HG02798 (cell line): ENCODE measurements around the gene TTC32.

ENCODE experiments used
- ATAC-seq: cut with Tn5 transposase; IDR thresholded peaks from one replicate; pipeline ENCODE4 v1.9.1; 2021; ENCODE audit warnings: mild to moderate bottlenecking; ENCODE audit not compliant: unreplicated experiment, poor library complexity

Gene TTC32

GRCh38 chr2:19854596-19855541, 46.9 kb downstream of the TTC32 start:
- no peak for ATAC-seq

GRCh38 chr2:19851116-19851695, 50.6 kb downstream of the TTC32 start:
- ATAC-seq: no peak

GRCh38 chr2:19850056-19851050, 51.4 kb downstream of the TTC32 start:
- ATAC-seq: no peak

GRCh38 chr2:19848952-19849351, 52.8 kb downstream of the TTC32 start:
- no peak for ATAC-seq

GRCh38 chr2:19848029-19848750, 53.6 kb downstream of the TTC32 start:
- ATAC-seq: no peak

GRCh38 chr2:19847486-19847885, 54.3 kb downstream of the TTC32 start:
- no peak for ATAC-seq
